SK-N-SH treated with all-trans-retinoic acid at 6 μM for 48 hours (cell line): Measurements from ENCODE around the gene HEXIM2.

Experiments used
- ATAC-seq: fragments of 200-7000 bp; cut with Tn5 transposase; 3 replicates; pipeline ENCODE4 v1.9.1; 2020; ENCODE audit warnings: mild to moderate bottlenecking, moderate library complexity
- ARNTL ChIP-seq: fragments of 450-650 bp; formaldehyde crosslinking; IDR thresholded peaks from 2 replicates; pipeline ENCODE4 v1.5.0; 2020; ENCODE audit warnings: low read depth, mild to moderate bottlenecking, moderate library complexity, borderline replicate concordance
- BACH2 ChIP-seq: fragments of 250-450 bp; sonication (Bioruptor Pico); IDR thresholded peaks from 2 replicates; pipeline ENCODE4 v1.9.0; 2021; ENCODE audit warnings: mild to moderate bottlenecking, borderline replicate concordance
- CSDC2 ChIP-seq: fragments of 250-450 bp; sonication (Bioruptor Pico); IDR thresholded peaks from 2 replicates; pipeline ENCODE4 v1.5.0; 2020; ENCODE audit warnings: mild to moderate bottlenecking, moderate library complexity
- ESRRG ChIP-seq: fragments of 250-450 bp; sonication (Bioruptor Pico); IDR thresholded peaks from 2 replicates; pipeline ENCODE4 v1.6.1; 2021; ENCODE audit warnings: mild to moderate bottlenecking
- GLIS3 ChIP-seq: fragments of 250-450 bp; sonication (Bioruptor Pico); IDR thresholded peaks from 2 replicates; pipeline ENCODE4 v1.5.0; 2020; ENCODE audit warnings: mild to moderate bottlenecking, moderate library complexity
- ISL1 ChIP-seq: fragments of 250-450 bp; sonication (Bioruptor Pico); IDR thresholded peaks from 2 replicates; pipeline ENCODE4 v2.1.2; 2022; ENCODE audit warnings: mild to moderate bottlenecking, moderate library complexity
- OSR1 ChIP-seq: fragments of 250-450 bp; sonication (Bioruptor Pico); IDR thresholded peaks from 2 replicates; pipeline ENCODE4 v1.8.0; 2022; ENCODE audit warnings: moderate library complexity, mild to moderate bottlenecking, inconsistent platforms
- PPARA ChIP-seq: fragments of 250-450 bp; sonication (Bioruptor Pico); IDR thresholded peaks from 2 replicates; pipeline ENCODE4 v1.5.0; 2020; ENCODE audit warnings: mild to moderate bottlenecking, borderline replicate concordance
- RARB ChIP-seq: fragments of 250-450 bp; sonication (Bioruptor Pico); IDR thresholded peaks from 2 replicates; pipeline ENCODE4 v1.8.0; 2021; ENCODE audit warnings: mild to moderate bottlenecking, moderate library complexity
- SNAI2 ChIP-seq: fragments of 250-450 bp; sonication (Bioruptor Pico); IDR thresholded peaks from 2 replicates; pipeline ENCODE4 v1.5.0; 2020; ENCODE audit warnings: mild to moderate bottlenecking, moderate library complexity
- TOX ChIP-seq: fragments of 250-450 bp; sonication (Bioruptor Pico); IDR thresholded peaks from 2 replicates; pipeline ENCODE4 v1.8.0; 2021; ENCODE audit warnings: mild to moderate bottlenecking, moderate library complexity, borderline replicate concordance
- ZFP3 ChIP-seq: fragments of 250-450 bp; sonication (Bioruptor Pico); IDR thresholded peaks from 2 replicates; pipeline ENCODE4 v1.5.0; 2020; ENCODE audit warnings: mild to moderate bottlenecking, moderate library complexity
- ZFP30 ChIP-seq: fragments of 450-650 bp; formaldehyde crosslinking; IDR thresholded peaks from 2 replicates; pipeline ENCODE4 v1.5.0; 2022; ENCODE audit warnings: mild to moderate bottlenecking, moderate library complexity
- ZNF565 ChIP-seq: fragments of 450-650 bp; formaldehyde crosslinking; conservative IDR thresholded peaks from 2 replicates; pipeline ENCODE4 v1.5.0; 2020; ENCODE audit warnings: low read depth, mild to moderate bottlenecking, moderate library complexity
- ZNF70 ChIP-seq: fragments of 450-650 bp; formaldehyde crosslinking; IDR thresholded peaks from 2 replicates; pipeline ENCODE4 v1.5.0; 2020; ENCODE audit warnings: mild to moderate bottlenecking, moderate library complexity
- ZNF8 ChIP-seq: fragments of 450-650 bp; formaldehyde crosslinking; IDR thresholded peaks from 2 replicates; pipeline ENCODE4 v1.5.0; 2020; ENCODE audit warnings: mild to moderate bottlenecking, moderate library complexity
- TF ChIP-seq, protein P1 (sequence below): fragments of 250-450 bp; sonication (Bioruptor Pico); IDR thresholded peaks from 2 replicates; pipeline ENCODE4 v1.8.0; 2021; ENCODE audit warnings: low read depth, mild to moderate bottlenecking, moderate library complexity, borderline replicate concordance
- TF ChIP-seq, protein P2 (sequence below): fragments of 250-450 bp; sonication (Bioruptor Pico); IDR thresholded peaks from 2 replicates; pipeline ENCODE4 v1.5.1; 2020; ENCODE audit warnings: low read depth, mild to moderate bottlenecking, moderate library complexity
- TF ChIP-seq, protein P3 (sequence below): fragments of 250-450 bp; sonication (Bioruptor Pico); IDR thresholded peaks from 2 replicates; pipeline ENCODE4 v1.5.1; 2021; ENCODE audit warnings: mild to moderate bottlenecking, moderate library complexity
- TF ChIP-seq, protein P4 (sequence below): fragments of 250-450 bp; sonication (Bioruptor Pico); IDR thresholded peaks from 2 replicates; pipeline ENCODE4 v1.8.0; 2020; ENCODE audit warnings: mild to moderate bottlenecking, moderate library complexity, borderline replicate concordance
- TF ChIP-seq, protein P5 (sequence below): fragments of 250-450 bp; sonication (Bioruptor Pico); IDR thresholded peaks from 2 replicates; pipeline ENCODE4 v1.5.0; 2020; ENCODE audit warnings: mild to moderate bottlenecking, moderate library complexity

The HEXIM2 gene

DNA sequence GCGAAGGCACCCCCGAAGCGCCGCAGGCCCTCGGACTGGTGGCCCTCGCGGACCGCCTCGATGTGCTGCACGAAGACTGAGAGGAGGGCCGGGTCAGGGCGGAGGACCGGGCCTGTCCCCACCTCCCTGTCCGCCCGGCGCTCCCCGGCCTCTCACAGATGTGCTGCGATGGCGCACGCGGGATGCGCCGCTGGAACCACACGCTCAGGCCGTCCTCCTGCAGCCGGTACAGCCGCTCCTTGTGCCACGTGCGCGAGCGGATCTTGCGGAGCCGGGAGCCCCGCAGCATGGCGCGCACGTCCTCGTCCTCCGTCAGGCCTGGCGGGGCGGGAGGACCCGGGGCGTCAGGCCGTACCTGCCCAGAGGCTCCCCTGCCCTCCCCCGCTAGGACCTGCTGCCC lies 40.6 kb upstream of the HEXIM2 start:
- TF ChIP-seq GLIS3 (CRISPR knock-in tag) (no peak), ESRRG (CRISPR knock-in tag) (no peak), ZFP3 (CRISPR knock-in tag) (no peak), BACH2 (no peak), ZNF70 (CRISPR knock-in tag) (no peak), SNAI2 (CRISPR knock-in tag) (no peak), OSR1 (CRISPR knock-in tag) (no peak), ZFP30 (CRISPR knock-in tag) (no peak), ISL1 (CRISPR knock-in tag) (no peak), RARB (CRISPR knock-in tag) (no peak)
- TF ChIP-seq, protein P1, sequence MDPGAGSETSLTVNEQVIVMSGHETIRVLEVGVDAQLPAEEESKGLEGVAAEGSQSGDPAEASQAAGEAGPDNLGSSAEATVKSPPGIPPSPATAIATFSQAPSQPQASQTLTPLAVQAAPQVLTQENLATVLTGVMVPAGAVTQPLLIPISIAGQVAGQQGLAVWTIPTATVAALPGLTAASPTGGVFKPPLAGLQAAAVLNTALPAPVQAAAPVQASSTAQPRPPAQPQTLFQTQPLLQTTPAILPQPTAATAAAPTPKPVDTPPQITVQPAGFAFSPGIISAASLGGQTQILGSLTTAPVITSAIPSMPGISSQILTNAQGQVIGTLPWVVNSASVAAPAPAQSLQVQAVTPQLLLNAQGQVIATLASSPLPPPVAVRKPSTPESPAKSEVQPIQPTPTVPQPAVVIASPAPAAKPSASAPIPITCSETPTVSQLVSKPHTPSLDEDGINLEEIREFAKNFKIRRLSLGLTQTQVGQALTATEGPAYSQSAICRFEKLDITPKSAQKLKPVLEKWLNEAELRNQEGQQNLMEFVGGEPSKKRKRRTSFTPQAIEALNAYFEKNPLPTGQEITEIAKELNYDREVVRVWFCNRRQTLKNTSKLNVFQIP (CRISPR knock-in tag), result no peak
- TF ChIP-seq, protein P2, sequence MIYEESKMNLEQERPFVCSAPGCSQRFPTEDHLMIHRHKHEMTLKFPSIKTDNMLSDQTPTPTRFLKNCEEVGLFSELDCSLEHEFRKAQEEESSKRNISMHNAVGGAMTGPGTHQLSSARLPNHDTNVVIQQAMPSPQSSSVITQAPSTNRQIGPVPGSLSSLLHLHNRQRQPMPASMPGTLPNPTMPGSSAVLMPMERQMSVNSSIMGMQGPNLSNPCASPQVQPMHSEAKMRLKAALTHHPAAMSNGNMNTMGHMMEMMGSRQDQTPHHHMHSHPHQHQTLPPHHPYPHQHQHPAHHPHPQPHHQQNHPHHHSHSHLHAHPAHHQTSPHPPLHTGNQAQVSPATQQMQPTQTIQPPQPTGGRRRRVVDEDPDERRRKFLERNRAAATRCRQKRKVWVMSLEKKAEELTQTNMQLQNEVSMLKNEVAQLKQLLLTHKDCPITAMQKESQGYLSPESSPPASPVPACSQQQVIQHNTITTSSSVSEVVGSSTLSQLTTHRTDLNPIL (CRISPR knock-in tag), result no peak
- TF ChIP-seq, protein P3, sequence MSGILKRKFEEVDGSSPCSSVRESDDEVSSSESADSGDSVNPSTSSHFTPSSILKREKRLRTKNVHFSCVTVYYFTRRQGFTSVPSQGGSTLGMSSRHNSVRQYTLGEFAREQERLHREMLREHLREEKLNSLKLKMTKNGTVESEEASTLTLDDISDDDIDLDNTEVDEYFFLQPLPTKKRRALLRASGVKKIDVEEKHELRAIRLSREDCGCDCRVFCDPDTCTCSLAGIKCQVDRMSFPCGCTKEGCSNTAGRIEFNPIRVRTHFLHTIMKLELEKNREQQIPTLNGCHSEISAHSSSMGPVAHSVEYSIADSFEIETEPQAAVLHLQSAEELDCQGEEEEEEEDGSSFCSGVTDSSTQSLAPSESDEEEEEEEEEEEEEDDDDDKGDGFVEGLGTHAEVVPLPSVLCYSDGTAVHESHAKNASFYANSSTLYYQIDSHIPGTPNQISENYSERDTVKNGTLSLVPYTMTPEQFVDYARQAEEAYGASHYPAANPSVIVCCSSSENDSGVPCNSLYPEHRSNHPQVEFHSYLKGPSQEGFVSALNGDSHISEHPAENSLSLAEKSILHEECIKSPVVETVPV (CRISPR knock-in tag), result no peak
- TF ChIP-seq, protein P4, sequence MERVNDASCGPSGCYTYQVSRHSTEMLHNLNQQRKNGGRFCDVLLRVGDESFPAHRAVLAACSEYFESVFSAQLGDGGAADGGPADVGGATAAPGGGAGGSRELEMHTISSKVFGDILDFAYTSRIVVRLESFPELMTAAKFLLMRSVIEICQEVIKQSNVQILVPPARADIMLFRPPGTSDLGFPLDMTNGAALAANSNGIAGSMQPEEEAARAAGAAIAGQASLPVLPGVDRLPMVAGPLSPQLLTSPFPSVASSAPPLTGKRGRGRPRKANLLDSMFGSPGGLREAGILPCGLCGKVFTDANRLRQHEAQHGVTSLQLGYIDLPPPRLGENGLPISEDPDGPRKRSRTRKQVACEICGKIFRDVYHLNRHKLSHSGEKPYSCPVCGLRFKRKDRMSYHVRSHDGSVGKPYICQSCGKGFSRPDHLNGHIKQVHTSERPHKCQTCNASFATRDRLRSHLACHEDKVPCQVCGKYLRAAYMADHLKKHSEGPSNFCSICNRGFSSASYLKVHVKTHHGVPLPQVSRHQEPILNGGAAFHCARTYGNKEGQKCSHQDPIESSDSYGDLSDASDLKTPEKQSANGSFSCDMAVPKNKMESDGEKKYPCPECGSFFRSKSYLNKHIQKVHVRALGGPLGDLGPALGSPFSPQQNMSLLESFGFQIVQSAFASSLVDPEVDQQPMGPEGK (CRISPR knock-in tag), result no peak
- ATAC-seq, result no peak

DNA sequence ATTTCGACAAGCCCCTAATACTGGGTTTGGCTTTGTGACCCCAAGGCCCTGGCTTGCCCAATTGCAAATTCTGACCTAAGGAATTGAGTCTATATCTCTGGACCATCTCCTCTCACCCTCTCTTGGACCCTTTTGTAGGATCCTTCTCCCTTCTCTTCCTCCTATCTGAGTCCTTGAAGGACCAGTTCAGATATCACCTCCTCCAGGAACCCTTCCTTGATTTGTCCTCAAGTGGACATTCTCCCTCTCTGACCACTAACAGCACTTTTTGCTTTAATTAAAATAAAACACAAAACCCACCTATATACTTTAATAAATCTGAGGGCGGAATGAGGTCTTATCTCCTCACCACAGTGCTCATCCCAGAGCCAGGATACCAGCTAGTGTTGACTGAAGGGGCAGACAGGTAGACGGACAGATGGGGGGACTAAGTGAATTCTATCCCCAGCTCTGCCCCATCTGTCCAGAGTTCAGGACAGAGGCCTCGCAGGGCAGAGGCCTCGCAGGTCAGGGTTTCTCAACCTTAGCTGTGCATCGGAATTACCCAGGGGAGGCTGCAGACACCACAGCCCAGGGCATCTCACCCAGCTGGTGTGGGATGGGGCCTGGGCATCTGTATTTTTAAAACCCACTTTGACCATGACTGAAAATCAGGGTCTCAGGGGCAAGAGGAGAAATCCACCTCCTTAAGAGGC lies 38.5 kb upstream of the HEXIM2 start:
- no peak for ATAC-seq
- no peak for TF ChIP-seq SNAI2 (CRISPR knock-in tag)
- no peak for TF ChIP-seq TOX (CRISPR knock-in tag)
- TF ChIP-seq ISL1 (CRISPR knock-in tag), result no peak
- TF ChIP-seq, protein P5, sequence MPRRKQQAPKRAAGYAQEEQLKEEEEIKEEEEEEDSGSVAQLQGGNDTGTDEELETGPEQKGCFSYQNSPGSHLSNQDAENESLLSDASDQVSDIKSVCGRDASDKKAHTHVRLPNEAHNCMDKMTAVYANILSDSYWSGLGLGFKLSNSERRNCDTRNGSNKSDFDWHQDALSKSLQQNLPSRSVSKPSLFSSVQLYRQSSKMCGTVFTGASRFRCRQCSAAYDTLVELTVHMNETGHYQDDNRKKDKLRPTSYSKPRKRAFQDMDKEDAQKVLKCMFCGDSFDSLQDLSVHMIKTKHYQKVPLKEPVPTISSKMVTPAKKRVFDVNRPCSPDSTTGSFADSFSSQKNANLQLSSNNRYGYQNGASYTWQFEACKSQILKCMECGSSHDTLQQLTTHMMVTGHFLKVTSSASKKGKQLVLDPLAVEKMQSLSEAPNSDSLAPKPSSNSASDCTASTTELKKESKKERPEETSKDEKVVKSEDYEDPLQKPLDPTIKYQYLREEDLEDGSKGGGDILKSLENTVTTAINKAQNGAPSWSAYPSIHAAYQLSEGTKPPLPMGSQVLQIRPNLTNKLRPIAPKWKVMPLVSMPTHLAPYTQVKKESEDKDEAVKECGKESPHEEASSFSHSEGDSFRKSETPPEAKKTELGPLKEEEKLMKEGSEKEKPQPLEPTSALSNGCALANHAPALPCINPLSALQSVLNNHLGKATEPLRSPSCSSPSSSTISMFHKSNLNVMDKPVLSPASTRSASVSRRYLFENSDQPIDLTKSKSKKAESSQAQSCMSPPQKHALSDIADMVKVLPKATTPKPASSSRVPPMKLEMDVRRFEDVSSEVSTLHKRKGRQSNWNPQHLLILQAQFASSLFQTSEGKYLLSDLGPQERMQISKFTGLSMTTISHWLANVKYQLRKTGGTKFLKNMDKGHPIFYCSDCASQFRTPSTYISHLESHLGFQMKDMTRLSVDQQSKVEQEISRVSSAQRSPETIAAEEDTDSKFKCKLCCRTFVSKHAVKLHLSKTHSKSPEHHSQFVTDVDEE (CRISPR knock-in tag), result no peak
- no peak for TF ChIP-seq CSDC2 (CRISPR knock-in tag)
- TF ChIP-seq, protein P2 (CRISPR knock-in tag), result no peak
- no peak for TF ChIP-seq ARNTL (CRISPR knock-in tag)
- TF ChIP-seq ZNF8 (CRISPR knock-in tag), result no peak
- TF ChIP-seq, protein P3 (CRISPR knock-in tag), result no peak
- no peak for TF ChIP-seq RARB (CRISPR knock-in tag)
- no peak for TF ChIP-seq ZNF565 (CRISPR knock-in tag)
- no peak for TF ChIP-seq PPARA (CRISPR knock-in tag)
- TF ChIP-seq ZNF70 (CRISPR knock-in tag), result no peak
- TF ChIP-seq, all 23 proteins: peak for 0
